Measurements from ENCODE around the gene GAREM1. TPM values are rescaled to one million over a fixed set of nuclear protein-coding genes. Genes with fewer than 3 reads are reported as not detected.

The GAREM1 gene
- polyA plus RNA-seq, 1 of the 3 experiments (the other 2 are of a cell fraction) = 2.8 TPM

- Histone ChIP-seq H3K27ac (ENCODE audit: low read depth in 2 of 2, low read length in 1 of 2) (no peak overlapping the region), H3K4me2 (no peak overlapping the region), H4K20me1 (ENCODE audit: insufficient read depth) (0 out of 2 replicates have a peak, but pooled peaks cover 3% of the 10 kb centered on the region), H3K9ac (no peak overlapping the region), H2AFZ (ENCODE audit: low read depth) (no peak overlapping the region), H3K9me2 (no peaks in the 10 kb centered on the region), H3K36me3 (replicated peaks in 1 of 2; ENCODE audit: control insufficient read depth in 1 of 2, insufficient read depth in 2 of 2, low read length in 1 of 2) (no peaks in the 10 kb centered on the region), H3F3A (replicated peaks; ENCODE audit: insufficient read depth) (no peaks in the 10 kb centered on the region), H3K4me3 (ENCODE audit: low read depth in 2 of 2, low read length in 1 of 2) (no peak overlapping the region), H3K4me1 (ENCODE audit: control insufficient read depth in 1 of 2, insufficient read depth in 2 of 2, low read depth in 1 of 2, low read length in 1 of 2) (peaks cover 0 to 12% of the 10 kb centered on the region in 2 experiments; a peak in 2 of 4 replicates), H3K79me2 (ENCODE audit: insufficient read depth) (peaks cover 10% of the 10 kb centered on the region; the same call in 1 of the 2 replicates), H3K9me3 (no peaks in the 10 kb centered on the region), H3K27me3 (ENCODE audit: insufficient read depth) (no peaks in the 10 kb centered on the region)
- DNase-seq = no peak
- ChIA-PET CTCF (interaction anchor here (0.6 to 4.3 kb wide), 14 partner anchors 9 to 282 kb away, joined by 3 to 33 read pairs (median 3); partner anchors contain the start of gene GAREM1), POLR2A (no interaction called here)
- no peak for TF ChIP-seq POLR2AphosphoS5 (IDR thresholded peaks at IDR 0.05; ENCODE audit: low read depth, low read length)
- TF ChIP-seq RFX5 (IDR thresholded peaks at IDR 0.05; ENCODE audit: low read length) = no peak
- TF ChIP-seq, protein P1, sequence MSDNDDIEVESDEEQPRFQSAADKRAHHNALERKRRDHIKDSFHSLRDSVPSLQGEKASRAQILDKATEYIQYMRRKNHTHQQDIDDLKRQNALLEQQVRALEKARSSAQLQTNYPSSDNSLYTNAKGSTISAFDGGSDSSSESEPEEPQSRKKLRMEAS (IDR thresholded peaks at IDR 0.05; ENCODE audit: low read depth) = no peak
- TF ChIP-seq, protein P2, sequence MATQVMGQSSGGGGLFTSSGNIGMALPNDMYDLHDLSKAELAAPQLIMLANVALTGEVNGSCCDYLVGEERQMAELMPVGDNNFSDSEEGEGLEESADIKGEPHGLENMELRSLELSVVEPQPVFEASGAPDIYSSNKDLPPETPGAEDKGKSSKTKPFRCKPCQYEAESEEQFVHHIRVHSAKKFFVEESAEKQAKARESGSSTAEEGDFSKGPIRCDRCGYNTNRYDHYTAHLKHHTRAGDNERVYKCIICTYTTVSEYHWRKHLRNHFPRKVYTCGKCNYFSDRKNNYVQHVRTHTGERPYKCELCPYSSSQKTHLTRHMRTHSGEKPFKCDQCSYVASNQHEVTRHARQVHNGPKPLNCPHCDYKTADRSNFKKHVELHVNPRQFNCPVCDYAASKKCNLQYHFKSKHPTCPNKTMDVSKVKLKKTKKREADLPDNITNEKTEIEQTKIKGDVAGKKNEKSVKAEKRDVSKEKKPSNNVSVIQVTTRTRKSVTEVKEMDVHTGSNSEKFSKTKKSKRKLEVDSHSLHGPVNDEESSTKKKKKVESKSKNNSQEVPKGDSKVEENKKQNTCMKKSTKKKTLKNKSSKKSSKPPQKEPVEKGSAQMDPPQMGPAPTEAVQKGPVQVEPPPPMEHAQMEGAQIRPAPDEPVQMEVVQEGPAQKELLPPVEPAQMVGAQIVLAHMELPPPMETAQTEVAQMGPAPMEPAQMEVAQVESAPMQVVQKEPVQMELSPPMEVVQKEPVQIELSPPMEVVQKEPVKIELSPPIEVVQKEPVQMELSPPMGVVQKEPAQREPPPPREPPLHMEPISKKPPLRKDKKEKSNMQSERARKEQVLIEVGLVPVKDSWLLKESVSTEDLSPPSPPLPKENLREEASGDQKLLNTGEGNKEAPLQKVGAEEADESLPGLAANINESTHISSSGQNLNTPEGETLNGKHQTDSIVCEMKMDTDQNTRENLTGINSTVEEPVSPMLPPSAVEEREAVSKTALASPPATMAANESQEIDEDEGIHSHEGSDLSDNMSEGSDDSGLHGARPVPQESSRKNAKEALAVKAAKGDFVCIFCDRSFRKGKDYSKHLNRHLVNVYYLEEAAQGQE (IDR thresholded peaks at IDR 0.05; ENCODE audit: low read depth, low read length) = no peak
- TF ChIP-seq, protein P3, sequence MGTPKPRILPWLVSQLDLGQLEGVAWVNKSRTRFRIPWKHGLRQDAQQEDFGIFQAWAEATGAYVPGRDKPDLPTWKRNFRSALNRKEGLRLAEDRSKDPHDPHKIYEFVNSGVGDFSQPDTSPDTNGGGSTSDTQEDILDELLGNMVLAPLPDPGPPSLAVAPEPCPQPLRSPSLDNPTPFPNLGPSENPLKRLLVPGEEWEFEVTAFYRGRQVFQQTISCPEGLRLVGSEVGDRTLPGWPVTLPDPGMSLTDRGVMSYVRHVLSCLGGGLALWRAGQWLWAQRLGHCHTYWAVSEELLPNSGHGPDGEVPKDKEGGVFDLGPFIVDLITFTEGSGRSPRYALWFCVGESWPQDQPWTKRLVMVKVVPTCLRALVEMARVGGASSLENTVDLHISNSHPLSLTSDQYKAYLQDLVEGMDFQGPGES (IDR thresholded peaks at IDR 0.05; ENCODE audit: low read depth, low read length) = no peak
- no peak for TF ChIP-seq PBX3 (IDR thresholded peaks at IDR 0.05)
- no peak for TF ChIP-seq USF2 (IDR thresholded peaks at IDR 0.05; ENCODE audit: borderline replicate concordance, low read depth, low read length)
- WGBS (ENCODE audit: low lambda C conversion rate) = 87% methylated on average over 4 of the region's 4 CpGs
Observed at GRCh38 chr18:32440518-32440917, 30.2 kb downstream of the GAREM1 start.

DNA sequence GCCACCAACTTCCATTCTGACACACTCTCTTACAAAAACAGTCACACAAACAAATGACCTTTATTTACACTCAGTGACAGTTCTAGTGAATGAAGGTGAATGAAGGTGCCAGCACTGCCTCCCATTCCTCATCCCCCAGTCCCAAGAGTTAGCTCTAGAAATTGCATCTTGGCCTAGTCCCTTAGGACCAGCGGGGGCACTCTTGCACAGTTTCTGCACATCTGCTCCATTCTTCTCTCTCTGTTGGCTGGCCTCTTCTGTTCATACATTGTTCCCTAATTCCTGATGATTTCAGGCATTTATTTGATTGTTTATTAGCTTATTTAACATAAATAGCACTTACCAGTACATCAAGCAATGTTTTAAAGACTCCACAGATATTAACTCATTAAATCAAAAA, 30.9 kb downstream of the GAREM1 start:
- ChIA-PET POLR2A (no interaction called here), CTCF (interaction anchor here (0.6 to 4.3 kb wide), 18 partner anchors 10 to 281 kb away, joined by 3 to 33 read pairs (median 3); partner anchors contain the start of gene GAREM1)
- peaks cover 0 to 12% of the 10 kb centered on the region in 2 experiments; a peak in 2 of 4 replicates for H3K4me1 ChIP-seq (ENCODE audit: control insufficient read depth in 1 of 2, insufficient read depth in 2 of 2, low read depth in 1 of 2, low read length in 1 of 2)
- H4K20me1 ChIP-seq (ENCODE audit: insufficient read depth) = 0 out of 2 replicates have a peak, but pooled peaks cover 3% of the 10 kb centered on the region
- no peaks in the 10 kb centered on the region for H3K36me3 ChIP-seq (replicated peaks in 1 of 2; ENCODE audit: control insufficient read depth in 1 of 2, insufficient read depth in 2 of 2, low read length in 1 of 2)
- 81% methylated on average over 1 of the region's 1 CpG for WGBS (ENCODE audit: low lambda C conversion rate)
- DNase-seq = no peak
- no peak overlapping the region for H3K4me2 ChIP-seq
- H3K9ac ChIP-seq = no peak overlapping the region
- H3K9me2 ChIP-seq = no peaks in the 10 kb centered on the region
- TF ChIP-seq RFX5 (IDR thresholded peaks at IDR 0.05; ENCODE audit: low read length) = no peak
- peak; percentile 57 for TF ChIP-seq RAD21 (IDR thresholded peaks at IDR 0.05; ENCODE audit: low read length)
- TF ChIP-seq CTCF (IDR thresholded peaks at IDR 0.05) = peak; percentile 46; the same call in 1 of the 2 replicates
- TF ChIP-seq JUND (IDR thresholded peaks at IDR 0.05) = no peak
- H3K9me3 ChIP-seq = no peaks in the 10 kb centered on the region
- no peaks in the 10 kb centered on the region for H3F3A ChIP-seq (replicated peaks; ENCODE audit: insufficient read depth)
- H3K27me3 ChIP-seq (ENCODE audit: insufficient read depth) = no peaks in the 10 kb centered on the region
- H2AFZ ChIP-seq (ENCODE audit: low read depth) = no peak overlapping the region
- H3K4me3 ChIP-seq (ENCODE audit: low read depth in 2 of 2, low read length in 1 of 2) = no peak overlapping the region
- no peak overlapping the region for H3K27ac ChIP-seq (ENCODE audit: low read depth in 2 of 2, low read length in 1 of 2)
- peaks cover 10% of the 10 kb centered on the region; the same call in 1 of the 2 replicates for H3K79me2 ChIP-seq (ENCODE audit: insufficient read depth)
